Measurements from ENCODE around the gene RASD2.

The RASD2 gene

DNA sequence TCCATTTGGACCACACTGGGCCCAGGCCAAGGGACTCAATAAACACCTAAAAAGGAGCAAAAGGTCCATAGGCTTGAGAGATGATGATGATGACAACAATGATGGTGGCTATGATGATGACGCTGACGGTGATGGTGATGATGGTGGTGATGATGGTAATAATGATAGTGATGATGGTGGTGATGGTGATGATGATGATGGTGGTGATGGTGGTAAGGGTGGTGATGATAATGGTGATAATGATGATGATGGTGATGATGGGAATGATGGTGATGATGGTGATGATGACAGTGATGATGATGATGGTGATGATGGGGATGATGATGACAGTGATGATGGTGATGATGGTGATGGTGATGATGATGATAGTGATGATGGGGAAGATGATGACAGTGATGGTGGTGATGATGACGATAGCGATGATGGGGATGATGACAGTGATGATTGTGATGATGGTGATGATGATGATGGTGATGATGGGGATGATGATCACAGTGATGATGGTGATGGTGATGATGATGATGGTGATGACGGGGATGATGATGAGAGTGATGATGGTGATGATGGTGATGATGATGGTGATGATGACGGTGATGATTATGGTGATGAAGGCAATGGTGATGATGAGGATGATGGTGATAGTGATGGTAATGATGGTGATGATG, 7.1 kb upstream of the RASD2 start:
- Histone ChIP-seq H3K36me3 (ENCODE audit: insufficient read depth, low read length) (no peaks in the 10 kb centered on the region), H3K9me3 (replicated peaks; ENCODE audit: low read length) (no peaks in the 10 kb centered on the region), H3K27me3 (ENCODE audit: control insufficient read depth, insufficient read depth, low read length) (no peaks in the 10 kb centered on the region), H3K4me3 (ENCODE audit: low read length) (no peak overlapping the region), H3K9ac (ENCODE audit: low read depth, low read length) (no peak overlapping the region), H3K4me1 (ENCODE audit: control insufficient read depth, insufficient read depth, low read length) (peaks cover 12% of the 10 kb centered on the region), H3K4me2 (ENCODE audit: low read length) (no peak overlapping the region)

DNA sequence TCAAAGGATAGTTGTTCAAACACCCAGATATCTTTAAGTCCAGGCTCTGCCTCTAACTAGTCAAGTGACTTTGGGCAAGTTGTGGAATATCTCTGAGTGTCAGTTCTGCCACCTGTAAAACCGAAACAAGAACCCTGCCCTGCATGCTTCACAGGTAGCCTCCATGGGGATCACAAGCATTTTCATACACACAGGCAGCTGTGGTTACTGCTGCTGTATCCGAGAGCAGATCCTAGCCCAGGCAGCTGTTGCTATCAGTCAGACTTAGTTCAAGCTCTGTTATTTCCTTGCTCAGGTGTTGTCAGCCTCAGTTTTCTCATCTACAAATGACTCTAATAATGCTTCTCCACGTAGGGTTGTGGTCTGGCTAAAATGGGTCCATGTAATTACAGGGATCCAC, 6.5 kb upstream of the RASD2 start:
- H3K27me3 ChIP-seq (ENCODE audit: control insufficient read depth, insufficient read depth, low read length) = no peaks in the 10 kb centered on the region
- no peaks in the 10 kb centered on the region for H3K36me3 ChIP-seq (ENCODE audit: insufficient read depth, low read length)
- no peak overlapping the region for H3K4me2 ChIP-seq (ENCODE audit: low read length)
- no peaks in the 10 kb centered on the region for H3K9me3 ChIP-seq (replicated peaks; ENCODE audit: low read length)
- no peak overlapping the region for H3K4me3 ChIP-seq (ENCODE audit: low read length)
- H3K4me1 ChIP-seq (ENCODE audit: control insufficient read depth, insufficient read depth, low read length) = peaks cover 12% of the 10 kb centered on the region
- no peak overlapping the region for H3K9ac ChIP-seq (ENCODE audit: low read depth, low read length)

DNA sequence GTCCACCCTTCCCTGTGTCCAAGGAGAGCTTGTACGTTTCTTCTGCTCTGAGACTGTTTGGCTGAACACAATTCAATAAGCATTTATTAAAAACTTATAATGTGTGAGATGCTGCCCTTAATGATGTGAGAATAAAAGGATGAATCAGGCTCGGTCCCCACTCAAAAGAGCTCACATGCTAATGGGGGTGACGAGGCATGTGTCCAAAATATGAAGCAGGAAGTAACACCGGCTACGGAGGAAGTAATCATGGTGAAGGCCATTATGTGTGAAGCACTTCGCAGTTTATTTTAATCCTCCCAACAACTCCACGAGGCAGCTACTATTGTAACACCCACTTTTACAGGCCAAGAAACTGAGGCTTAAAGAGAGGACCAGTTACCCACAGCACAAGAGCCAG, 3.4 kb upstream of the RASD2 start:
- H3K4me2 ChIP-seq (ENCODE audit: low read length) = no peak overlapping the region
- H3K4me3 ChIP-seq (ENCODE audit: low read length) = no peak overlapping the region
- peaks cover 23% of the 10 kb centered on the region for H3K4me1 ChIP-seq (ENCODE audit: control insufficient read depth, insufficient read depth, low read length)
- H3K27me3 ChIP-seq (ENCODE audit: control insufficient read depth, insufficient read depth, low read length) = peaks cover 18% of the 10 kb centered on the region
- H3K9me3 ChIP-seq (replicated peaks; ENCODE audit: low read length) = no peaks in the 10 kb centered on the region
- H3K9ac ChIP-seq (ENCODE audit: low read depth, low read length) = no peak overlapping the region
- no peaks in the 10 kb centered on the region for H3K36me3 ChIP-seq (ENCODE audit: insufficient read depth, low read length)

DNA sequence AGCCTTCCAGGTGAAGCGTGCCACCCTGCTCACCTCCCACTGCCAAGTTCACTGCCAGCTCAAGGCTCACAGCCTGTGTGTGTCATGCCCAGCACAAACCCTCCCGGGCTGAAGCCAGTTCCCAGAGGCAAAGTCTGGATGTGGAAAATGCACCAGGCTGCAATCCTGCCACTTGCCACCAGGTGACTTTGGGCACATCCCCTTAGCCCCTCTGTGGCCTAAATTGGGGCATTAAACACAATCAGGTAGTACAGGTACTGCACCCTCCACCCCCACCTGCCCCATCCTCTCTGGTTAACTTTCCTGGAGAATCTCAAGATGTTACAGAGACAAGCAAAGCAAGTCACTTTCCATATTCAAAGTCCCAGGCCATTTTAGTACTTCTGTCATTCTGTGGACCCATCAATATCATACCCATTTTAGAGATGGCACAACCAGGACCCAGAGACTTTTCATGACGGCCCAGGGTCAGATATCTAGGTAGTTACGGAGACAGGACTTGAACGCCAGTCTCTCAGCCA, 1.8 kb upstream of the RASD2 start:
- no peaks in the 10 kb centered on the region for H3K36me3 ChIP-seq (ENCODE audit: insufficient read depth, low read length)
- H3K27me3 ChIP-seq (ENCODE audit: control insufficient read depth, insufficient read depth, low read length) = peaks cover 32% of the 10 kb centered on the region
- H3K4me3 ChIP-seq (ENCODE audit: low read length) = no peak overlapping the region
- H3K9ac ChIP-seq (ENCODE audit: low read depth, low read length) = no peak overlapping the region
- peaks cover 23% of the 10 kb centered on the region for H3K4me1 ChIP-seq (ENCODE audit: control insufficient read depth, insufficient read depth, low read length)
- H3K9me3 ChIP-seq (replicated peaks; ENCODE audit: low read length) = no peaks in the 10 kb centered on the region
- no peak overlapping the region for H3K4me2 ChIP-seq (ENCODE audit: low read length)

DNA sequence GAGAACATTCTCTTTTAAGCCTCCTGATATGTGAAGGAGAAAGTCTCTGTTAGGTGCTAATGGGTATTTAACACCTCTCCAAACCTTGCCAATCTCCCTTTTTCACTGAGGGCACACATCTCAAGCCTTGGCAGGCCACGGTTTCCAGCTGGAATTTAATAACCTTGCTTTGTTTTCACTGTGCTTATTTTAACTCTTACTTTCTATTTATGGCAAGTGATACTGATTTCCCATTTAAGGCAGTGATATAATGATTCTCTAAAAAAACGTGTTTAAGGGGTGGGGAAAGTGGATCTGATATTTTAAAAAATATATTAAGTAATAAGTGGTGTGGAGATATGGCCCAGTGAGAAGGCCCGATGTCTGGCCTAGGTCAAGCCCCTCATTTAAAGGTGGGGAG, 1.1 kb upstream of the RASD2 start:
- Histone ChIP-seq H3K27me3 (ENCODE audit: control insufficient read depth, insufficient read depth, low read length) (peaks cover 35% of the 10 kb centered on the region), H3K9me3 (replicated peaks; ENCODE audit: low read length) (no peaks in the 10 kb centered on the region), H3K36me3 (ENCODE audit: insufficient read depth, low read length) (no peaks in the 10 kb centered on the region), H3K9ac (ENCODE audit: low read depth, low read length) (no peak overlapping the region), H3K4me1 (ENCODE audit: control insufficient read depth, insufficient read depth, low read length) (peaks cover 23% of the 10 kb centered on the region), H3K4me2 (ENCODE audit: low read length) (peak overlapping the region; percentile 91), H3K4me3 (ENCODE audit: low read length) (peak overlapping the region; percentile 72)

DNA sequence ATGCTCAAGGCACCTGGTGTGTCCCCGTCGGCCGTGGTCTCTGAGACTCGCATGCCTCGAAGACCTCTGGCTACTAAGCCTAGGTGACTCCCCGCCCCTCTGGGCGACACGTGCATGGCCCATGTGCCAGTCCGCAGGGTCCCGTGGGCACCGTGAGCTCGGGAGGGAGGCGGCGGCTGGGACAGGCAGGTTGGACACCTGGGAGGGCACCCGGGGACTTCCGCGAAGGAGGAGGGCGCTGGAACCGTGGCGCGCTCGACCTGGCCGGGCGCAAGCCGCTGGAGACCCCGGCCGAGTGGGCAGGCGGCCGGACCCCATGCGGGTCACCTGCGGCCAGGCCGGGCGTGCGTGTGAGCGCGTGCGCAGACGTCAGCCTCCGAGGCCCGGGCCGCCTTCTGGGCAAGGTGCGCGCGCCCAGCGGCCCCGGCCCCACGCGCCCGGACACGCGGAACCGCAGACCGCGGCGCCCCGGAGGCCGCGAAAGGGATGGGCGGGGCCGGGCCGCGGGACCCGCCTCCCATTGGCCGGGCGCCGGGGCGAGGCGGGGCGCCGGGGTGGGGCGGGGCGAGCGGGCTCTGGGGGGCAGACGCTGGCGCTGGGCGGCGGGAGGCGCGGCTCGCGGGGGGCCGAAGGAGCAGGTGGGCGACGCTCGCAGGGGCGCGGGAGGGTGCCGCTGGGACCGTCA, 579 bp upstream of the RASD2 start:
- Histone ChIP-seq H3K4me3 (ENCODE audit: low read length) (peak overlapping the region; percentile 72), H3K4me1 (ENCODE audit: control insufficient read depth, insufficient read depth, low read length) (peaks cover 23% of the 10 kb centered on the region), H3K9me3 (replicated peaks; ENCODE audit: low read length) (no peaks in the 10 kb centered on the region), H3K4me2 (ENCODE audit: low read length) (peak overlapping the region; percentile 91), H3K9ac (ENCODE audit: low read depth, low read length) (peak overlapping the region; percentile 40), H3K36me3 (ENCODE audit: insufficient read depth, low read length) (no peaks in the 10 kb centered on the region), H3K27me3 (ENCODE audit: control insufficient read depth, insufficient read depth, low read length) (peaks cover 35% of the 10 kb centered on the region)

DNA sequence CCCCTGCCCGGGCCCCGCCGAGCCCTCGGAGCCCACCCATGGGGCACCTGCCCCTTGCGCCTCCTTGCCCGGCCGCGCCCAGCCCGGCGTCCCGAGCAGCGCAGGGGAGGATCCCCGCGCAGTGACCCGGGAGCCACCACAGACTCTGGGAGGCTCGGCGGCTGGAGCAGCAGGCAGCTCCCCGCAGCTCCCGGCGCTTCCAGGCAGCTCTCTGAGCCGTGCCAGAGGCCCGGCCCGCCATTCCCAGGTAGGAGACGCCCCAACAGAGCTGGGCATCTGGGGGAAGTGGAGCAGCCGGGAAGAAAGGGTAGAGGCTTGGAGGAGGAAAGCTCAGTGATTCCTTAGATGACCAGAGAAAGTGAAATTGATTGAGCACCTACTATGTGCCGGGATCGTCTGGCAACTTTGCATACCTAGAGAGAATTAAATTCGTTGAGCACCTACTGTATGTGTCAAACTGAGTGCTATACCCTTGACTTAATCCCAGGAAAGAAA, 670 bp downstream of the RASD2 start:
- peak overlapping the region; percentile 91 for H3K4me2 ChIP-seq (ENCODE audit: low read length)
- H3K4me3 ChIP-seq (ENCODE audit: low read length) = peak overlapping the region; percentile 72
- peaks cover 35% of the 10 kb centered on the region for H3K27me3 ChIP-seq (ENCODE audit: control insufficient read depth, insufficient read depth, low read length)
- no peaks in the 10 kb centered on the region for H3K36me3 ChIP-seq (ENCODE audit: insufficient read depth, low read length)
- H3K9me3 ChIP-seq (replicated peaks; ENCODE audit: low read length) = no peaks in the 10 kb centered on the region
- peak overlapping the region; percentile 26 for H3K9ac ChIP-seq (ENCODE audit: low read depth, low read length)
- peaks cover 16% of the 10 kb centered on the region for H3K4me1 ChIP-seq (ENCODE audit: control insufficient read depth, insufficient read depth, low read length)

DNA sequence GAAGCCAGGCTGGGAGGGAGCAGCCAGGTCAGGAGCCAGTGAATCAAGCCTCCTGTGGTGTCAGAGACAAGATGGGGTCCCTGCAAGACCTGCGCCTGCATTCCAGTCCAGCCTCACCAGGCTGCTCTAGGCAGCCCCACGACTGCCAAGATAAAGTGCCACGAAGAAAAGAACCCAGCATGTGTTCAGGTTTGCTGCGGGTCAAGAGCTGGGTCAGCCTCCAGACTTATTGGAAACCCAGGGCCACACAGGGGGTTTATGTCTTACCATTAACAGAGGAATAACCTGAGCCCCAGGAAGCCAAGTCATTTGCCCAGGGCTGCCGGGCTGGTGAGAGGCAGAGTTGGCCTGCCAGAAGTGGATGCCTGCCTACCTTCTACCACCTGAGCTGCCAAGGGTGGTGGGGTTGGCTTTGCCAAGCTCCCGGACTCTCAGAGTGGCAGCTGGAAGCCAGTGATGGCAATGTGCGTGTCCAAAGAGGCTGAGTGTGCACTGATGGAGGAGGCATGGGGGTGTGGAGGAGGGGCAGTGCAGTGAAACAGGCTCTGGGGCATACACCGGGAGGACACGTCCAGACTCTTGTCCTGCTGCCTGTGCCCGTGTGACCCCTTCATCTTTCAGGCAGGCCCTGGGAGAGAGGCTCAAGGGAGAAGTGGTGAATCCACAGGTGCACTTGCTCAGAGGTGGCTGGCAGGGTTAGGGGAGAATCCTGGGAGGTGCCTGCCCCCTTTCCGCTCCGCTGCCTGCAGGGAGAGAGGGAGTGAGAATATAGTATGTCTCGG, 1.7 kb downstream of the RASD2 start:
- Histone ChIP-seq H3K9ac (ENCODE audit: low read depth, low read length) (no peak overlapping the region), H3K4me2 (ENCODE audit: low read length) (no peak overlapping the region), H3K4me3 (ENCODE audit: low read length) (no peak overlapping the region), H3K9me3 (replicated peaks; ENCODE audit: low read length) (no peaks in the 10 kb centered on the region), H3K36me3 (ENCODE audit: insufficient read depth, low read length) (no peaks in the 10 kb centered on the region), H3K27me3 (ENCODE audit: control insufficient read depth, insufficient read depth, low read length) (peaks cover 35% of the 10 kb centered on the region), H3K4me1 (ENCODE audit: control insufficient read depth, insufficient read depth, low read length) (peaks cover 11% of the 10 kb centered on the region)

DNA sequence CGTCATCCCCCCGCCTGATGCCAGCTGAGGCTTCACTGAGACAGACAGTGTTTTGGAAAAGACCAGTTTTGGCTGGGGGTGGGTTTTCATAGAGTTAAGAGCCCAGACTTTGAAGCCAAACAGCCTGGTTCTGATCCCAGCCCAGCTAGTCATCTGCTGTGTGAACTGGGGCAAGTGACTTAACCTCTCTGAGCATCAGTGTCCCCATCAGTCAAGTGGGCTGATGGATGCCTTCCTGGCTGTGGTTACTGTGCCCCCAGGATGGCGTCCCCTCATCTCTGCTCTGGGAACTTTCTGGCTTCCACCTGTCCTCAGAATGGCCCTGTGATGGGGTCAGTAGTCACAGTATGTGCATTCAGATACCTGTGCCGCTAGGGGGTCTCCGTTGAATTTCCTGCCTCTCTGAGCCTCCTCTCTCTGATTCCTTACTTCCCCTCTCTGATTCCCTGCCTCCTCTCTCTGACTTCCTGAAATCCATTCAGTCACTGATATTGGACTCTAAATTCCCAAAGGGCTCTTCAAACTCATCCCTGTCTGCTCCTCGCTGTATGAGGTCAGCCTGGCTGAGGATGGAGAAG, 2.4 kb downstream of the RASD2 start:
- Histone ChIP-seq H3K9me3 (replicated peaks; ENCODE audit: low read length) (no peaks in the 10 kb centered on the region), H3K4me3 (ENCODE audit: low read length) (no peak overlapping the region), H3K4me1 (ENCODE audit: control insufficient read depth, insufficient read depth, low read length) (peaks cover 11% of the 10 kb centered on the region), H3K27me3 (ENCODE audit: control insufficient read depth, insufficient read depth, low read length) (peaks cover 35% of the 10 kb centered on the region), H3K9ac (ENCODE audit: low read depth, low read length) (no peak overlapping the region), H3K36me3 (ENCODE audit: insufficient read depth, low read length) (no peaks in the 10 kb centered on the region), H3K4me2 (ENCODE audit: low read length) (no peak overlapping the region)

DNA sequence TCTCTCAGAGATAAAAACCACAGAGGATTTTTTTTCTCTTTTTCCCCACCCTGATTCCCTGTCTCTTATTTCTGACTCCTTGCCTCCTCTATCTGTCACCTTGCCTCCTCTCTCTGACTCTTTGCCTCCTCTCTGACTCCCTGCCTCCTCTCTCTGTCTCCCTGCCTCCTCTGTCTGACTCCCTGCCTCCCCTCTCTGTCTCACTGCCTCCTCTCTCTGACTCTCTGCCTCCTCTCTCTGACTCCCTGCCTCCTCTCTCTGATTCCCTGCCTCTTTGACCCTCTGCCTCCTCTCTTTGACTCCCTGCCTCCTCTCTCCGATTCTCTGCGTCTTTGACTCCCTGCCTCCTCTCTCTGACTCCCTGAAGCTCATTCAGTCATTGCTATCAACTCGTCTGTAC, 3.1 kb downstream of the RASD2 start:
- Histone ChIP-seq H3K9me3 (replicated peaks; ENCODE audit: low read length) (no peaks in the 10 kb centered on the region), H3K27me3 (ENCODE audit: control insufficient read depth, insufficient read depth, low read length) (peaks cover 35% of the 10 kb centered on the region), H3K4me3 (ENCODE audit: low read length) (no peak overlapping the region), H3K9ac (ENCODE audit: low read depth, low read length) (no peak overlapping the region), H3K4me2 (ENCODE audit: low read length) (no peak overlapping the region), H3K4me1 (ENCODE audit: control insufficient read depth, insufficient read depth, low read length) (peaks cover 13% of the 10 kb centered on the region), H3K36me3 (ENCODE audit: insufficient read depth, low read length) (no peaks in the 10 kb centered on the region)

DNA sequence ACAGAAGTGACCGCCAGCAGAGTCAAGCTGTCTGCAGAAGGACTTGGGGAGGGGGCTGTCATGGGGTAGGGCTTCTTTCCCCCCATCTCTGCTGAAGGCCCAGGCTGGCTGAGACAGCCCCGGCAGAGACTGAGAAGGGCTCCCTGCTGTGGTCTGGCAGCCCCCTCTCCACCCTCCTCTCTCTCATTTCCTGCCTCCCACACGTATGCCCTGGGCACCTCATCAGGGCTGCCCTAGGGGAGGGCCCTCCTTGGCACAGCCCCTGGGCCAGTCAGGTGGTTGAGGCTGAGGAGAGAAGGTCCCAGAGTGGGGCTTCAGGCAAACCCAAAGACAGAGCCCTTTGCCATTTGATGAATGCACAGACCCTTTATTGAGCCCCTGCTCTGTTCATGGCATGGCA, 3.6 kb downstream of the RASD2 start:
- Histone ChIP-seq H3K4me1 (ENCODE audit: control insufficient read depth, insufficient read depth, low read length) (peaks cover 18% of the 10 kb centered on the region), H3K9me3 (replicated peaks; ENCODE audit: low read length) (no peaks in the 10 kb centered on the region), H3K27me3 (ENCODE audit: control insufficient read depth, insufficient read depth, low read length) (peaks cover 35% of the 10 kb centered on the region), H3K36me3 (ENCODE audit: insufficient read depth, low read length) (no peaks in the 10 kb centered on the region), H3K9ac (ENCODE audit: low read depth, low read length) (no peak overlapping the region), H3K4me2 (ENCODE audit: low read length) (no peak overlapping the region), H3K4me3 (ENCODE audit: low read length) (no peak overlapping the region)
